Measurements from ENCODE around the gene ST3GAL6. TPM values are rescaled to one million over a fixed set of nuclear protein-coding genes. Genes with fewer than 3 reads are reported as not detected.

Gene ST3GAL6
- total and polyA plus RNA-seq, 2 of the 13 experiments (the other 11 are each of a cell fraction or from before 2014, with no cell fraction given) = 17.5 to 23.2 TPM

DNA sequence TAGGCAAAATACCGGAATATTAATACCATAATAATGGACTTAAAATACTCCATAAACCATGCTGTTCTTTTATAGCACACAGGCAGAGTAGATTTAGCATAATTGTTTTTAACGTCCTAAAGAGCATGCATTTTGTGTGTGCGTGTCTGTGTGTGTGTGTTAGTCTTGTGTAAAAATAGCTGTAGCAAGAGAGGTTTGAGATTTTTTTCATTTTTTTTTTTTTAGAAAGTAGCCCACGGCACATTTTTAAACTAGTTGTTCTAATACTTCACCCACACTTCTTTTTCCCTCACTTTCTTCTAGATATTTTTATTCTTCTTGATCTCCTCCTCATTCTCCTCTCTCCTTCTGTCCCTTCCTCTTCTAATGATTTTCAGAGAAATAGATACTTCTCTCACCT, 7.5 kb upstream of the ST3GAL6 start (continued):
- TF ChIP-seq, protein P1, sequence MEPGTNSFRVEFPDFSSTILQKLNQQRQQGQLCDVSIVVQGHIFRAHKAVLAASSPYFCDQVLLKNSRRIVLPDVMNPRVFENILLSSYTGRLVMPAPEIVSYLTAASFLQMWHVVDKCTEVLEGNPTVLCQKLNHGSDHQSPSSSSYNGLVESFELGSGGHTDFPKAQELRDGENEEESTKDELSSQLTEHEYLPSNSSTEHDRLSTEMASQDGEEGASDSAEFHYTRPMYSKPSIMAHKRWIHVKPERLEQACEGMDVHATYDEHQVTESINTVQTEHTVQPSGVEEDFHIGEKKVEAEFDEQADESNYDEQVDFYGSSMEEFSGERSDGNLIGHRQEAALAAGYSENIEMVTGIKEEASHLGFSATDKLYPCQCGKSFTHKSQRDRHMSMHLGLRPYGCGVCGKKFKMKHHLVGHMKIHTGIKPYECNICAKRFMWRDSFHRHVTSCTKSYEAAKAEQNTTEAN (CRISPR knock-in tag; conservative IDR thresholded peaks at IDR 0.05) = no peak
- TF ChIP-seq ZBTB8A (CRISPR knock-in tag; IDR thresholded peaks at IDR 0.05; ENCODE audit: borderline replicate concordance, low read depth) (no peak), ZNF720 (CRISPR knock-in tag; IDR thresholded peaks at IDR 0.05) (no peak), TAF15 (IDR thresholded peaks at IDR 0.05; ENCODE audit: low read depth, low read length, poor library complexity, severe bottlenecking) (no peak), CC2D1A (CRISPR knock-in tag; IDR thresholded peaks at IDR 0.05) (no peak), TEAD2 (CRISPR knock-in tag; IDR thresholded peaks at IDR 0.05) (no peak), ZKSCAN1 (IDR thresholded peaks at IDR 0.05; ENCODE audit: low read length) (no peak), PCBP1 (IDR thresholded peaks at IDR 0.05; ENCODE audit: borderline replicate concordance, low read depth, low read length) (no peak), ZFYVE20 (CRISPR knock-in tag; IDR thresholded peaks at IDR 0.05; ENCODE audit: borderline replicate concordance, low read depth) (no peak), ZFP37 (CRISPR knock-in tag; IDR thresholded peaks at IDR 0.05; ENCODE audit: borderline replicate concordance) (no peak)
- TF ChIP-seq, protein P2, sequence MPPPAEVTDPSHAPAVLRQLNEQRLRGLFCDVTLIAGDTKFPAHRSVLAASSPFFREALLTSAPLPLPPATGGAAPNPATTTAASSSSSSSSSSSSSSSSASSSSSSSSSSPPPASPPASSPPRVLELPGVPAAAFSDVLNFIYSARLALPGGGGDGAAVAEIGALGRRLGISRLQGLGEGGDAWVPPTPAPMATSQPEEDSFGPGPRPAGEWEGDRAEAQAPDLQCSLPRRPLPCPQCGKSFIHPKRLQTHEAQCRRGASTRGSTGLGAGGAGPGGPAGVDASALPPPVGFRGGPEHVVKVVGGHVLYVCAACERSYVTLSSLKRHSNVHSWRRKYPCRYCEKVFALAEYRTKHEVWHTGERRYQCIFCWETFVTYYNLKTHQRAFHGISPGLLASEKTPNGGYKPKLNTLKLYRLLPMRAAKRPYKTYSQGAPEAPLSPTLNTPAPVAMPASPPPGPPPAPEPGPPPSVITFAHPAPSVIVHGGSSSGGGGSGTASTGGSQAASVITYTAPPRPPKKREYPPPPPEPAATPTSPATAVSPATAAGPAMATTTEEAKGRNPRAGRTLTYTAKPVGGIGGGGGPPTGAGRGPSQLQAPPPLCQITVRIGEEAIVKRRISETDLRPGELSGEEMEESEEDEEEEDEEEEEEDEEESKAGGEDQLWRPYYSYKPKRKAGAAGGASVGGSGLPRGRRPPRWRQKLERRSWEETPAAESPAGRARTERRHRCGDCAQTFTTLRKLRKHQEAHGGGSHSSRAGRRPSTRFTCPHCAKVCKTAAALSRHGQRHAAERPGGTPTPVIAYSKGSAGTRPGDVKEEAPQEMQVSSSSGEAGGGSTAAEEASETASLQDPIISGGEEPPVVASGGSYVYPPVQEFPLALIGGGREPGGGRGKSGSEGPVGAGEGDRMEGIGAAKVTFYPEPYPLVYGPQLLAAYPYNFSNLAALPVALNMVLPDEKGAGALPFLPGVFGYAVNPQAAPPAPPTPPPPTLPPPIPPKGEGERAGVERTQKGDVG (CRISPR knock-in tag; IDR thresholded peaks at IDR 0.05; ENCODE audit: borderline replicate concordance) = no peak
- TF ChIP-seq, protein P3, sequence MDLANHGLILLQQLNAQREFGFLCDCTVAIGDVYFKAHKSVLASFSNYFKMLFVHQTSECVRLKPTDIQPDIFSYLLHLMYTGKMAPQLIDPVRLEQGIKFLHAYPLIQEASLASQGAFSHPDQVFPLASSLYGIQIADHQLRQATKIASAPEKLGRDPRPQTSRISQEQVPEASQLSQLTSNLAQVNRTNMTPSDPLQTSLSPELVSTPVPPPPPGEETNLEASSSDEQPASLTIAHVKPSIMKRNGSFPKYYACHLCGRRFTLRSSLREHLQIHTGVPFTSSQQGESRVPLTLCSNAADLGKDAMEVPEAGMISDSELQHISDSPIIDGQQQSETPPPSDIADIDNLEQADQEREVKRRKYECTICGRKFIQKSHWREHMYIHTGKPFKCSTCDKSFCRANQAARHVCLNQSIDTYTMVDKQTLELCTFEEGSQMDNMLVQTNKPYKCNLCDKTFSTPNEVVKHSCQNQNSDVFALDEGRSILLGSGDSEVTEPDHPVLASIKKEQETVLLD (CRISPR knock-in tag; IDR thresholded peaks at IDR 0.05; ENCODE audit: low read depth) = no peak
